Trophoblast cell (in vitro differentiated cells and primary cell): ENCODE results near the gene C19orf12.
A peak's percentile ranks its signal among the peaks of the same experiment; 100 is the strongest.

Experiments used
- DNase-seq, 2 donors: peaks; one replicate each; pipeline ENCODE4 v3.0.0-alpha.2; 2016
- H2AFZ ChIP-seq: 2 replicates; pipeline ENCODE4 v1.6.1; 2013; ENCODE audit warnings: low read length, moderate library complexity, mild to moderate bottlenecking; ENCODE audit not compliant: insufficient read depth, poor library complexity
- H2AK5ac ChIP-seq: 2 replicates; pipeline ENCODE4 v1.6.1; 2013; ENCODE audit warnings: mild to moderate bottlenecking, low read length
- H2BK120ac ChIP-seq: 2 replicates; pipeline ENCODE4 v1.6.1; 2013; ENCODE audit warnings: low read length, mild to moderate bottlenecking, moderate library complexity; ENCODE audit not compliant: insufficient read depth, poor library complexity
- H2BK12ac ChIP-seq: 2 replicates; pipeline ENCODE4 v1.6.1; 2013; ENCODE audit warnings: mild to moderate bottlenecking, low read length, moderate library complexity
- H2BK5ac ChIP-seq: 2 replicates; pipeline ENCODE4 v1.6.1; 2013; ENCODE audit warnings: low read length, low read depth, moderate library complexity, mild to moderate bottlenecking; ENCODE audit not compliant: poor library complexity
- H3K14ac ChIP-seq: 2 replicates; pipeline ENCODE4 v1.6.1; 2013; ENCODE audit warnings: mild to moderate bottlenecking, low read length
- H3K18ac ChIP-seq: 2 replicates; pipeline ENCODE4 v1.6.1; 2013; ENCODE audit warnings: mild to moderate bottlenecking, low read length
- H3K23ac ChIP-seq: 2 replicates; pipeline ENCODE4 v1.6.1; 2013; ENCODE audit warnings: low read length
- H3K27ac ChIP-seq: 2 replicates; pipeline ENCODE4 v1.5.1; 2013; ENCODE audit warnings: low read depth, mild to moderate bottlenecking, inconsistent platforms, low read length, moderate library complexity
- H3K27me3 ChIP-seq: 2 replicates; pipeline ENCODE4 v1.6.1; 2013; ENCODE audit warnings: inconsistent platforms, mild to moderate bottlenecking, low read length, moderate library complexity; ENCODE audit not compliant: insufficient read depth
- H3K36me3 ChIP-seq, 2 experiments: 1 replicate in 1 of 2; 2 replicates in 1 of 2; pipeline ENCODE4 v1.6.1; 2013; ENCODE audit warnings: low read length in 2 of 2, mild to moderate bottlenecking in 2 of 2, moderate library complexity in 1 of 2; ENCODE audit not compliant: insufficient read depth in 2 of 2, control insufficient read depth in 1 of 2
- H3K4ac ChIP-seq: 2 replicates; pipeline ENCODE4 v1.6.1; 2013; ENCODE audit warnings: low read depth, mild to moderate bottlenecking, low read length, moderate library complexity
- H3K4me1 ChIP-seq, 2 experiments: 1 replicate in 1 of 2; 2 replicates in 1 of 2; pipeline ENCODE4 v1.6.1; 2013; ENCODE audit warnings: low read length in 2 of 2, mild to moderate bottlenecking in 2 of 2, moderate library complexity in 1 of 2; ENCODE audit not compliant: insufficient read depth in 2 of 2, control insufficient read depth in 1 of 2
- H3K4me2 ChIP-seq: 2 replicates; pipeline ENCODE4 v1.6.1; 2013; ENCODE audit warnings: inconsistent platforms, mild to moderate bottlenecking, low read length, moderate library complexity
- H3K4me3 ChIP-seq: 2 replicates; pipeline ENCODE4 v1.5.1; 2013; ENCODE audit warnings: mild to moderate bottlenecking, low read depth, low read length, inconsistent platforms
- H3K79me1 ChIP-seq: one replicate; pipeline ENCODE4 v1.6.1; 2013; ENCODE audit warnings: low read length
- H3K79me2 ChIP-seq: 2 replicates; pipeline ENCODE4 v1.6.1; 2013; ENCODE audit warnings: low read length, mild to moderate bottlenecking; ENCODE audit not compliant: control insufficient read depth, insufficient read depth, poor library complexity
- H3K9ac ChIP-seq: 2 replicates; pipeline ENCODE4 v1.6.1; 2013; ENCODE audit warnings: mild to moderate bottlenecking, low read length
- H3K9me3 ChIP-seq: 2 replicates; pipeline ENCODE4 v1.6.1; 2013; ENCODE audit warnings: low read depth, mild to moderate bottlenecking, control low read depth, inconsistent platforms, low read length; ENCODE audit not compliant: insufficient read depth
- H4K12ac ChIP-seq: 2 replicates; pipeline ENCODE4 v1.6.1; 2013; ENCODE audit warnings: low read depth, mild to moderate bottlenecking, low read length, moderate library complexity
- H4K8ac ChIP-seq: 2 replicates; pipeline ENCODE4 v1.6.1; 2013; ENCODE audit warnings: low read depth, mild to moderate bottlenecking, low read length, moderate library complexity
- H4K91ac ChIP-seq: one replicate; pipeline ENCODE4 v1.6.1; 2013; ENCODE audit warnings: low read depth, mild to moderate bottlenecking, low read length, moderate library complexity
- WGBS: extraction: QIAGEN DNeasy Blood & Tissue Kit; methylation state at CpG from one replicate; pipeline ENCODE4 v1.1.7; 2013; ENCODE audit warnings: missing lambda C conversion rate; ENCODE audit not compliant: insufficient read length, insufficient coverage; ENCODE audit errors: extremely low coverage; 5-methylcytosine and 5-hydroxymethylcytosine counted together

The C19orf12 gene

DNA sequence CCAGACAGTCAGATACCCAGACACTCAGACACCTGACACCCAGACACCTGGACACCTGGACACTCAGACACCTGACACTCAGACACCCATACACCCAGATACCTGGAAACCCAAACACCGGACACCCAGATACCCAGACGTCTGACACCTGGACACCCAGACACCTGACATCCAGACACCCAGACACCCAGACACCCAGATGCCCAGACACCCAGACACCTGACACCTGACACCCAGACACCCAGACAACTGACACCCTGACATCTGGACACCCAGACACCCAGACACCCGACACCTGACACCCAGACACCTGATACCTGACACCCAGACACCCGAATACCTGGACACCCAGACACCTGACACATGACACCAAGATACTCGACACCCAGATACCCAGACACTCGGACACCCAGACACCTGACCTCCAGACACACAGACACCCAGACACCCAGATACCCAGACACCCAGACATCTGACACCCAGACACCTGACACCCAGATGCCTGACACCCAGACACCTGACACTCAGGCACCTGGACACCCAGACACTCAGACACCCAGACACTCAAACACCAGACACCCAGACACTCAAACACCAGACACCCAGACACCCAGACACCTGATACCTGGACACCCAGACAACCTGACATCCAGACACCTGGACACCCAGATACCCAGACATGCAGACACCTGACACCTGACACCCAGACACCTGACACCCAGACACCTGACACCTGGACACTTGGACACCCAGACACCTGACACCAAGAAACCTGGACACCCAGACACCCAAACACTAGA, 19.1 kb downstream of the C19orf12 start:
- Histone ChIP-seq H2AK5ac (no peak overlapping the region), H2BK5ac (no peak overlapping the region), H3K4me2 (no peak overlapping the region), H4K91ac (no peak overlapping the region), H3K14ac (no peak overlapping the region), H2BK120ac (no peak overlapping the region), H4K8ac (no peak overlapping the region), H2BK12ac (no peak overlapping the region), H3K4me1 (no peaks in the 10 kb centered on the region), H3K9ac (no peak overlapping the region), H3K18ac (no peak overlapping the region), H3K27me3 (no peaks in the 10 kb centered on the region), H3K79me2 (no peaks in the 10 kb centered on the region), H3K23ac (no peak overlapping the region), H2AFZ (no peak overlapping the region), H3K4me3 (no peak overlapping the region), H4K12ac (no peak overlapping the region), H3K36me3 (no peaks in the 10 kb centered on the region), H3K27ac (no peak overlapping the region), H3K79me1 (no peaks in the 10 kb centered on the region), H3K4ac (no peak overlapping the region), H3K9me3 (peaks cover 7% of the 10 kb centered on the region)
- DNase-seq: no peak
- WGBS: no CpG with 5 or more reads among the region's 6 CpGs

DNA sequence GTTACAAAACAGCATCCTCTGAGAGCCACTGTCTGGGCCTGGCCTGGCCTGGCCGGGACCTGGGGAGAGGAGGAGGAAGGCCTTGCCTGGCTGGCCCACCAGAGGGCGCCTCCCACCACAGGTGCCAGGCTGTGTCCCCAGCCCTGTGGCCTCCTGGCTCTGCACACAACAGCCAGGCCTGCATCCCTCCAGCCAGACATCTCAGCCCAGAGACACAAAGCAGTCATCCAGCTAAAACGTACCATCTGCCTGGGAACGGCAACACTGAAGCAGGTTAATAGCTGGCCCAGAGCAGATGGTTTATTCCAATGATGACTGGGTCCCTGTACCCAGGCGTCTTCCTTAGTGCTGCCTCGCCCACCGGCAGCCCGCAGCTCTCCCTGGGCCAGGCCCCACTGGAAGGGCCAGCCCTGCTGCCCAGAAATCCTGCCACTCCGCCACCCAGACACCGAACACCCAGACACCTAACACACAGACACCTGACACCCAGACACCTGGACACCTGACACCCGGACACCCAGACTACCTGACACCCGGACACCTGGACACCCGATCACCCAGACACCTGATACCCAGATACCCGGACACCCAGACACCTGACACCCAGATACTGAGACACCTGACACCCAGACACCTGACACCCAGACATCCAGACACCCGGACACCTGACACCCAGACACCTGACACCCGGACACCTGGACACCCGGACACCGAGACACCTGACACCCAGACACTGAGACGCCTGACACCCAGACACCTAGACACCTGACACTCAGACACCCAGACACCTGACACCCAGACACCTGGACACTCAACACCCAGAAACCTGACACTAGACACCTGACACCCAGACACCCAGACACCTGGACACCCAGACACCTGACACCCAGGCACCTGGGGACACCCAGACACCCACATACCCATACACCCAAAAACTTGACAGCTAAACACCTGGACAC, 20.1 kb downstream of the C19orf12 start:
- H4K8ac ChIP-seq: no peak overlapping the region
- WGBS: no CpG with 5 or more reads among the region's 19 CpGs
- H3K36me3 ChIP-seq: no peaks in the 10 kb centered on the region
- H3K79me2 ChIP-seq: no peaks in the 10 kb centered on the region
- H3K27me3 ChIP-seq: no peaks in the 10 kb centered on the region
- no peaks in the 10 kb centered on the region for H3K4me1 ChIP-seq
- no peak overlapping the region for H4K91ac ChIP-seq
- no peak overlapping the region for H2BK5ac ChIP-seq
- no peak overlapping the region for H3K9ac ChIP-seq
- DNase-seq: peak; percentile 78 to 81
- no peak overlapping the region for H3K27ac ChIP-seq
- no peak overlapping the region for H2BK120ac ChIP-seq
- H3K4me2 ChIP-seq: no peak overlapping the region
- H3K14ac ChIP-seq: no peak overlapping the region
- no peak overlapping the region for H2AK5ac ChIP-seq
- no peak overlapping the region for H2AFZ ChIP-seq
- H3K9me3 ChIP-seq: peaks cover 10% of the 10 kb centered on the region
- H4K12ac ChIP-seq: no peak overlapping the region
- no peak overlapping the region for H3K23ac ChIP-seq
- no peaks in the 10 kb centered on the region for H3K79me1 ChIP-seq
- no peak overlapping the region for H3K4ac ChIP-seq
- no peak overlapping the region for H3K18ac ChIP-seq
- H2BK12ac ChIP-seq: no peak overlapping the region
- no peak overlapping the region for H3K4me3 ChIP-seq

DNA sequence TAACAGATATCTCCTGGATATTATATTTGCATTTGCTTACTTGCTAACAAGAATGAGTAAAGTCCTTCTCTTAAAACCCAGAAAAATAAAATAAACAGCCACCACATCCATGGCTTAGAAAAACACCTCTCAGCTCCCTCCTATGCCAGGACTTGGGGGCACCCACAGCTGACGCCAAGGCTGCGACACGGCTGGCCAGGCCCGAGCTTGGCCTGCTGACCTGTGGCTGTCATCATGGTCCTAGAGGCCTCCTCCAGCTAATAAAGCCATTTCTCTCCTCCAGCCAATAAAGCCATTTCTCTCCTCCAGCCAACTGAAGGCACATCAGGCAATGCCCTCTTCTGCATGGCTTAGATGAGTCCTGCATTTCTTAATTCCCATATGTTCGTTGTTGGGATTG, 20.9 kb downstream of the C19orf12 start:
- Histone ChIP-seq H3K79me2 (no peaks in the 10 kb centered on the region), H4K8ac (no peak overlapping the region), H4K91ac (no peak overlapping the region), H3K4me2 (no peak overlapping the region), H3K36me3 (no peaks in the 10 kb centered on the region), H2AK5ac (no peak overlapping the region), H2BK120ac (no peak overlapping the region), H2BK12ac (no peak overlapping the region), H3K4me1 (no peaks in the 10 kb centered on the region), H3K9me3 (peaks cover 10% of the 10 kb centered on the region), H2BK5ac (no peak overlapping the region), H3K27ac (no peak overlapping the region), H3K14ac (no peak overlapping the region), H3K27me3 (no peaks in the 10 kb centered on the region), H4K12ac (no peak overlapping the region), H3K23ac (no peak overlapping the region), H3K79me1 (no peaks in the 10 kb centered on the region), H3K9ac (no peak overlapping the region), H2AFZ (no peak overlapping the region), H3K4ac (no peak overlapping the region), H3K4me3 (no peak overlapping the region), H3K18ac (no peak overlapping the region)
- WGBS: no CpG with 5 or more reads among the region's 5 CpGs
- DNase-seq: no peak

DNA sequence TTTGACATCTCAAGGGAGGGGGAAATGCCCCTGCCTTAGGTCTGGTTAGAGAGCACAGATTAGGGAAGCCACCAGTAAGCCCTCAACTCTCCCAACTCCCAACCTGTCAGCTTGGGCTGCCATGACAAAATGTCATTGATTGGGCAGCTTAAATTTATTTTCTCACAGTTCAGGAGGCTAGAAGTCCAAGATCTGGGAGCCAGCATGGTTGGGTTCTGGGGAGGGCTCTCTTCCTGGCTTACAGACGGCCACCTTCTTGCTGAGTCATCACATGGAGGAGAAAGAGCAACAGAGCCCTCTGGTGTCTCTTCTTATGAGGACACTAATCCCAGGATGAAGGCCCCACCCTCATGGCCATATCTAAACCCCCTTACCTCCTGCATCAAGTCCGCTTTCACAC, 24.2 kb downstream of the C19orf12 start:
- no peak overlapping the region for H3K27ac ChIP-seq
- no peak overlapping the region for H4K12ac ChIP-seq
- H3K4me3 ChIP-seq: no peak overlapping the region
- H3K4me1 ChIP-seq: no peaks in the 10 kb centered on the region
- no peaks in the 10 kb centered on the region for H3K79me1 ChIP-seq
- peak overlapping the region; percentile 75 for H4K91ac ChIP-seq
- H3K4ac ChIP-seq: no peak overlapping the region
- no peak overlapping the region for H2BK120ac ChIP-seq
- no peak overlapping the region for H2BK5ac ChIP-seq
- H4K8ac ChIP-seq: peak overlapping the region; percentile 54
- peaks cover 5% of the 10 kb centered on the region for H3K9me3 ChIP-seq
- DNase-seq: peak; percentile 25 to 63
- no peak overlapping the region for H3K23ac ChIP-seq
- H2AFZ ChIP-seq: no peak overlapping the region
- H3K14ac ChIP-seq: no peak overlapping the region
- H3K27me3 ChIP-seq: no peaks in the 10 kb centered on the region
- no peak overlapping the region for H3K18ac ChIP-seq
- H3K9ac ChIP-seq: no peak overlapping the region
- no peaks in the 10 kb centered on the region for H3K79me2 ChIP-seq
- H3K4me2 ChIP-seq: no peak overlapping the region
- H2AK5ac ChIP-seq: no peak overlapping the region
- H2BK12ac ChIP-seq: no peak overlapping the region
- WGBS: no CpG with 5 or more reads among the region's 2 CpGs
- no peaks in the 10 kb centered on the region for H3K36me3 ChIP-seq
